ENCODE results near the gene RNF130.

Gene RNF130

GRCh38 chr5:180071531-180072255 lies at the start of gene RNF130:
Gene RNF130 (minus strand): TSS chr5:180071759. CDS start chr5:180071702, 57 bp downstream.
- TF ChIP-seq CTCF (conservative IDR thresholded peaks at IDR 0.05): no peak
- H3K27ac ChIP-seq: peak within 1 kb of the TSS; percentile 94

DNA sequence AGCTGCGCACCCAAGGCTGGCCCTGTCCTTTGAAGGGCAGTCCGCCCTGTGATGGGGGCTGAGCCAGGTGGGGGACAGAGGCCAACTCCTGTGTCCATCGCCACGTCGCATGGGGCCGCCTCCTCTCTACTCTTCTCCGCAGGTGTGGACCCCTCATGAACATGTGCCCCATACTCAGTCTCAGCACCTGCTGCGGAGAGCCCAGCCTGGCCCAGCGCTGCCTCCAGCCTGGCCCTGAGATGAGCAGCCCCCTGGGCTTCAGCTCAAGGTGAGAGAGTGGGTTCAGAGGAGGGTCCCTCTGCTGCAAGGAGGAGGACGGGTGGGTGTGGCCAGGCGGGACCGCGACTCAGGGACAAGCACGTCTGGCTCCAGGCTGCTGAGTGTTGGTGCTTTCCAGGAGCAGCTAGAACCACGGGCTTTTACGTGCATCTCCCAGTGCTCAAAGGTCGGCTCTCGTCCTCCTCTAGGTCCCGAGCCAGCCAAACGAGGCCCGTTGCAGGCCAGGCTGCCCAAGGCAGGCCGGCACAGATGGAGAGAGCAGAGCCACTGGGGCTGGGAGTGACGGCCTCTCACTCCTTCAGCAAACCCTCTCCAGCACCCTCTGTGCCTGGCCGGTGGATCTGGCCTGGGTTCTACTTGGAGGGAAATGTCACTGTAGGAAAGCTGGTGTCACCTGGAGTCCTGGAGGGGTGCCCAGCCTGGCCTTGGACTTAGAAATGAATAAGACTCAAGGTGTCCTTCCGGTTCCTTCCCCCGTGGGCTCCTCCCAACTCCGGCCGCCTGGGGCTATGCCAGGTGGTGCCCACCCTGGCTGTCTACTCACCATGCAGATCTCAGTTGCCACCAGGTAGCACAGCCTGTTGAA lies 48.9 kb upstream of the RNF130 start:
- H3K27ac ChIP-seq: no peak overlapping the region
- no peak for TF ChIP-seq CTCF (conservative IDR thresholded peaks at IDR 0.05)

GRCh38 chr5:180119903-180120236 lies 48.3 kb upstream of the RNF130 start:
- H3K27ac ChIP-seq: no peak overlapping the region
- no peak for TF ChIP-seq CTCF (conservative IDR thresholded peaks at IDR 0.05)

DNA sequence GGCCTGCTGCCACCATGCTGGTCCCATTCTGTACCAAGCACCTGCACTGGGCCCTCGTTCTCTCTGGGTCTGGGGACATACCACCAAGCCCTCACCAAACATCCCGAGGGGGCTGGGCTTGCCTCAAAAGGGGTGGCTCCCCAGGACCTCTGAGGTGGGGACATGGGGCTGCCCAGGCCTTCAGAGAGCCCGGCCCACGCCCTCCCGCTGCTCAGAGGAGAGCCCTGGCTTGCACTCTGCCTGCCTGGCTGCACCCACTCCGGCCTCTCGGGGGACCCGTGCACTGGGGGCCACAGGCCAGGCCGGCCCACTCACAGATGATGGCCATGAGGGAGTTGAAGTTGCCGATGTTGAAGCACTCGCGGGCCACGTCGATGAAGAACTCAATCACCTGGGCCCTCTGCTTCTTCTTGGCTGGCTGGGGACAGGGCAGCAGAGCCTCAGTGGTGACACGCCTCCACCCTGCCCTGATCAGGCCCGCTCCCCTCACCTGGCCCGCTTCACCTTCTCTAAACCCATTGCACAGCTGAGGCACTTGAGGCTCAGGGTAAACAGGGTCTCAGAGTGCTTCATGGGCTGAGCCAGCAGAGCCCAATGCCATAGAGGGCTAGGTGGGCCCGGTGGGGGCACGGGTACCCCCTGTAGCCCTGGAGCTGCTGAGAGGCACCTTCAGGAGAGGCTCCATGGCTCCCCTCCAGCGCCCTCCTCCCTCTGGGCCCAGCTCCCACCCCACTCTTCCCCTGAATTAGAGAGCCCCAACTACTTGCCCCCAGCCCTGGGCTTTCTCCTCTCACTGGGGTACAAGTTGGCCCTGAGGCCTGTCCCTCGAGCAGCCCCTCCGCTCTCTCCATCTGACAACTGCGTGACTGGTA lies 47.7 kb upstream of the RNF130 start:
- TF ChIP-seq CTCF (conservative IDR thresholded peaks at IDR 0.05): no peak
- no peak overlapping the region for H3K27ac ChIP-seq

DNA sequence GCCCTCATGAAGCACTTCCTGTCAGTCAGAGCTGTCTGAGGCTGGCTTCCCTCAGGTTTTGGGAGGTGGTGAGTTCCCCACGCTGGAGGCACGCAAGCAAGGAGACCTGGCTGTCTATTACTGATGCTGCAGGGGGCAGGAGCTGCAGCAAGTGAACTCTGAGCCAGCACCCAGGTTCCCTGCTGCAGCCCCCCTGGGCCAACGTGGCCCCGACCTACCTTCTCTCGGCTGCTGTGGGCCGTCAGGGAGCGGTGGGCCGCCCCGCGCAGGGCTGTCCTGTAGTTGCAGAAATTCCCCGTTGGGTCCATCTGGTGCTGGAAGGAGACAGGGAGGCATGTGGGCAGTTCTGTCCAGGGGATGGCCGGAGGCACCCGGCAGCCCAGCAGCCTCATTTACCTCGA lies 46.8 kb upstream of the RNF130 start:
- TF ChIP-seq CTCF (conservative IDR thresholded peaks at IDR 0.05): no peak
- no peak overlapping the region for H3K27ac ChIP-seq

GRCh38 chr5:180117000-180117725 lies 45.6 kb upstream of the RNF130 start:
- TF ChIP-seq CTCF (conservative IDR thresholded peaks at IDR 0.05): peak; percentile 93
- peak overlapping the region; percentile 18; the same call in 1 of the 2 replicates for H3K27ac ChIP-seq
